ENCODE data around the gene KIF19. TPM values are rescaled to one million over a fixed set of nuclear protein-coding genes. Genes with fewer than 3 reads are reported as not detected.

Gene KIF19
- total and polyA plus RNA-seq, 4 donors = 4.2 to 12.7 (median 6.7) TPM

DNA sequence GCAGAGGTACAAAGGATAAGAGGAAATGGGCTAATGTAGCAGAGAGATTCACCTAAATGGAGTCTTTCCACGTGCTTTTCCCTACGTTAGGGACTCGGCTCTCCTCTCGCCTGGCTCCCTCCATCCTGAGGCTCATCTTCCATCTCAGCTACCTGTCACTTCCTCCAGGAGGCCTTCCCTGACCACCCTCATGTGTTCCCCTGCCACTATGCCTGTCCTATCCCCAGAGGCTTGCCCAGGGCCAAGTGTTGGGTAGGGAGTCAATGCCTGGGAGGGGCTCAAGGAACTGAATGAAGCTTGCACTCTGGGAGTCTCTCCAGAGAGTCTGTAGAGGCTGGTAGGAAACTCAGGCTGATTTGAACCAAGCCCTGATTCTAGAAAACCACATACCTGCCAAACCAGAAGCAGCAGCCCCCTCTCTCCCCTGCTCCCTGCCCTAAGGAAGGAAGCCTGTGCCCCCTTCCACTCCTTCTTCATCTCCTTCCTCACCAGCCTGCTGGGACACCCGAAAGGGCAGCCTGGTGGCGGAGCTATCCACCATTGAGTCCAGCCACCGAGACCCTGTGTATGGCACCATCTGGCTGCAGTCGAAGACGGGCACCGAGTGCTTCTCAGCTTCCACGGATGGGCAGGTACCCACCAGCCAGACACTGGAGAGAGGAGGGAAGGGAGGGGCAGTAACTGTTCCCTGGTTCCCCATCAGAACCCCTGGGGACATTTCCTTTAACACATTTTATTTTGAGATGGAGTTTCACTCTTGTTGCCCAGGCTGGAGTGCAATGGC lies 26.6 kb upstream of the KIF19 start:
- Histone ChIP-seq H3K4me1 (ENCODE audit: control insufficient read depth in 5 of 5, insufficient read depth in 5 of 5, low read length in 5 of 5) (peaks cover 0 to 4% (median 0%) of the 10 kb centered on the region in 5 donors), H3K27me3 (ENCODE audit: control insufficient read depth in 3 of 3, insufficient read depth in 3 of 3, low read length in 2 of 3) (no peaks in the 10 kb centered on the region)
- WGBS, 2 donors = 83 to 94% methylated on average over 11 of the region's 11 CpGs

DNA sequence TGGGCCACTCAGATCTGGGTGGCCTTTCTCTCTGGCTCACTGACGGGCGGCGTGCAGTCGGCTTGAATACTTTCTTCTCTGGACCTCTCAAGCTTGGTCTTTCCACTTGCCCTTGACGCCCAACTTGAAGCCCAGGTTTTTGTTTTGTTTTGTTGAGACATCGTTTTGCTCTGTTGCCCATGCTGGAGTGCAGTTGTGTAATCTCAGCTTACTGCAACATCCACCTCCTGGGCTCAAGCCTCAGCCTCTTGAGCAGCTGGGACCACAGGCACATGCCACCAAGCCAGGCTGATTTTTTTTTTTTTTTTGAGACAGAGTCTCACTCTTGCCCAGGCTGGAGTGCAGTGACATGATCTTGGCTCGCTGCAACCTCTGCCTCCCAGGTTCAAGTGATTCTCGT lies 22.7 kb upstream of the KIF19 start:
- Histone ChIP-seq H3K4me1 (ENCODE audit: control insufficient read depth in 5 of 5, insufficient read depth in 5 of 5, low read length in 5 of 5) (peaks cover 0 to 4% (median 0%) of the 10 kb centered on the region in 5 donors), H3K9me3 (ENCODE audit: control insufficient read depth in 4 of 4, insufficient read depth in 3 of 4, low read length in 3 of 4) (peaks cover 0 to 8% (median 0%) of the 10 kb centered on the region in 4 donors), H3K27ac (ENCODE audit: low read depth in 1 of 2, low read length in 1 of 2) (no peak overlapping the region), H3K4me3 (no peak overlapping the region), H3K27me3 (ENCODE audit: control insufficient read depth in 3 of 3, insufficient read depth in 3 of 3, low read length in 2 of 3) (no peaks in the 10 kb centered on the region), H3K36me3 (ENCODE audit: control insufficient read depth in 4 of 4, insufficient read depth in 4 of 4, low read length in 4 of 4) (no peaks in the 10 kb centered on the region), H3K9ac (ENCODE audit: insufficient read depth in 1 of 2, low read length in 2 of 2) (no peak overlapping the region)
- DNase-seq = no peak
- WGBS, 2 donors = 77 to 84% methylated on average over 8 of the region's 8 CpGs
- no peak for ATAC-seq (ENCODE audit: insufficient read depth, low FRiP score)
- TF ChIP-seq, protein P1, sequence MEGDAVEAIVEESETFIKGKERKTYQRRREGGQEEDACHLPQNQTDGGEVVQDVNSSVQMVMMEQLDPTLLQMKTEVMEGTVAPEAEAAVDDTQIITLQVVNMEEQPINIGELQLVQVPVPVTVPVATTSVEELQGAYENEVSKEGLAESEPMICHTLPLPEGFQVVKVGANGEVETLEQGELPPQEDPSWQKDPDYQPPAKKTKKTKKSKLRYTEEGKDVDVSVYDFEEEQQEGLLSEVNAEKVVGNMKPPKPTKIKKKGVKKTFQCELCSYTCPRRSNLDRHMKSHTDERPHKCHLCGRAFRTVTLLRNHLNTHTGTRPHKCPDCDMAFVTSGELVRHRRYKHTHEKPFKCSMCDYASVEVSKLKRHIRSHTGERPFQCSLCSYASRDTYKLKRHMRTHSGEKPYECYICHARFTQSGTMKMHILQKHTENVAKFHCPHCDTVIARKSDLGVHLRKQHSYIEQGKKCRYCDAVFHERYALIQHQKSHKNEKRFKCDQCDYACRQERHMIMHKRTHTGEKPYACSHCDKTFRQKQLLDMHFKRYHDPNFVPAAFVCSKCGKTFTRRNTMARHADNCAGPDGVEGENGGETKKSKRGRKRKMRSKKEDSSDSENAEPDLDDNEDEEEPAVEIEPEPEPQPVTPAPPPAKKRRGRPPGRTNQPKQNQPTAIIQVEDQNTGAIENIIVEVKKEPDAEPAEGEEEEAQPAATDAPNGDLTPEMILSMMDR (IDR thresholded peaks at IDR 0.05; ENCODE audit: control extremely low read depth, extremely low read depth) = no peak

More for the DNA sequence above, 26.6 kb upstream of the KIF19 start:
- Histone ChIP-seq H3K9me3 (ENCODE audit: control insufficient read depth in 4 of 4, insufficient read depth in 3 of 4, low read length in 3 of 4) (no peaks in the 10 kb centered on the region), H3K9ac (ENCODE audit: insufficient read depth in 1 of 2, low read length in 2 of 2) (no peak overlapping the region), H3K27ac (ENCODE audit: low read depth in 1 of 2, low read length in 1 of 2) (no peak overlapping the region), H3K36me3 (ENCODE audit: control insufficient read depth in 4 of 4, insufficient read depth in 4 of 4, low read length in 4 of 4) (no peaks in the 10 kb centered on the region), H3K4me3 (no peak overlapping the region)
- DNase-seq (no peak), ATAC-seq (ENCODE audit: insufficient read depth, low FRiP score) (no peak)
- TF ChIP-seq, protein P1 (IDR thresholded peaks at IDR 0.05; ENCODE audit: control extremely low read depth, extremely low read depth) = no peak

DNA sequence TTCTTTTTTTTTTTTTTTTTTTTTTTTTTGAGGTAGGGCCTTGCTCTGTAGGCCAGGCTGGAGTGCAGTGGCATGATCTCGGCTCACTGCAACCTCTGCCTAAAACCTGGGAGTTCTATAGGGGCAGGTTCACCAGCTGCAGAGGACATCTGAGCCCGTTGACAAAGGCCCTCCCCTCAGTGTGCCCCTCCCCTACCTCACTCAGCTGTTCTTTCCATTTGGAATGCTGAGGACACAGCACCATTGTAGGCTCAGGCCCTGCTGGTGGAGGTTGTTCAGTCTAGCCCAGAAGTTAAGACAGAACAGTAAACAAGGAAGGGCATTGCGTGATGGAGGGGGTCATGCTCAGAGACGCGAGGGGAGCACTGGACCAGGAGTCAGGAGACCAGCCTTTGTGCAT lies 21.8 kb upstream of the KIF19 start:
- TF ChIP-seq, protein P1 (IDR thresholded peaks at IDR 0.05; ENCODE audit: control extremely low read depth, extremely low read depth) = no peak
- no peaks in the 10 kb centered on the region for H3K27me3 ChIP-seq (ENCODE audit: control insufficient read depth in 3 of 3, insufficient read depth in 3 of 3, low read length in 2 of 3)
- H3K9ac ChIP-seq (ENCODE audit: insufficient read depth in 1 of 2, low read length in 2 of 2) = no peak overlapping the region
- peaks cover 0 to 8% (median 0%) of the 10 kb centered on the region in 4 donors for H3K9me3 ChIP-seq (ENCODE audit: control insufficient read depth in 4 of 4, insufficient read depth in 3 of 4, low read length in 3 of 4)
- WGBS, 2 donors = 77 to 88% methylated on average over 5 of the region's 5 CpGs
- no peak overlapping the region for H3K4me3 ChIP-seq
- DNase-seq (no peak), ATAC-seq (ENCODE audit: insufficient read depth, low FRiP score) (no peak)
- peaks cover 0 to 4% (median 0%) of the 10 kb centered on the region in 5 donors for H3K4me1 ChIP-seq (ENCODE audit: control insufficient read depth in 5 of 5, insufficient read depth in 5 of 5, low read length in 5 of 5)
- no peak overlapping the region for H3K27ac ChIP-seq (ENCODE audit: low read depth in 1 of 2, low read length in 1 of 2)
- H3K36me3 ChIP-seq (ENCODE audit: control insufficient read depth in 4 of 4, insufficient read depth in 4 of 4, low read length in 4 of 4) = no peaks in the 10 kb centered on the region
